Thoracic aorta (tissue), 2 donors: ENCODE data around the gene IGDCC3. TPM values are rescaled to one million over a fixed set of nuclear protein-coding genes. Genes with fewer than 3 reads are reported as not detected.
A peak's percentile ranks its signal among the peaks of the same experiment; 100 is the strongest.

ENCODE experiments used
- ATAC-seq: fragments of 150-250 bp; one replicate; pipeline ENCODE4 v1.8.0; 2017; ENCODE audit warnings: low read depth; ENCODE audit not compliant: insufficient number of reproducible peaks, low FRiP score
- DNase-seq: peaks from one replicate; pipeline ENCODE4 v3.0.0-alpha.2; 2020; ENCODE audit warnings: low spot score
- H3K27ac ChIP-seq, 2 donors: fragments of 200-600 bp; sonication (generic); 1 replicate in 1 of 2; 2 replicates in 1 of 2; pipeline ENCODE4 v1.5.1; 2016; ENCODE audit warnings: mild to moderate bottlenecking in 2 of 2, moderate library complexity in 2 of 2
- H3K27me3 ChIP-seq: fragments of 200-600 bp; sonication (generic); replicated peaks from 2 replicates; pipeline ENCODE4 v1.6.0; 2016; ENCODE audit warnings: mild to moderate bottlenecking; ENCODE audit not compliant: insufficient read depth
- H3K36me3 ChIP-seq: fragments of 200-600 bp; sonication (generic); one replicate; pipeline ENCODE4 v1.5.1; 2016
- H3K4me1 ChIP-seq, 2 donors: fragments of 200-600 bp; sonication (generic); 1 replicate in 1 of 2; 2 replicates in 1 of 2; pipeline versions ENCODE4 v1.5.1 to v1.6.0; 2016; ENCODE audit warnings: low read depth in 2 of 2, mild to moderate bottlenecking in 1 of 2; ENCODE audit not compliant: control insufficient read depth in 1 of 2
- H3K4me3 ChIP-seq: fragments of 200-600 bp; sonication (generic); 2 replicates; pipeline ENCODE4 v1.5.1; 2016; ENCODE audit warnings: mild to moderate bottlenecking
- H3K9me3 ChIP-seq: fragments of 200-600 bp; sonication (generic); 2 replicates; pipeline ENCODE4 v1.5.1; 2016
- CTCF ChIP-seq: fragments of 200-600 bp; sonication (generic); IDR thresholded peaks from one replicate; pipeline ENCODE4 v1.5.1; 2019; ENCODE audit warnings: antibody characterized with exemption
- total RNA-seq, 2 donors: library from RNA; depleted of rRNA; stranded (reverse); fragments of >200 nt; gene quantifications; one replicate each; pipeline versions ENCODE4 v1.1.0 to v1.2.3, GENCODE V29; 2016

IGDCC3 gene
- total RNA-seq, 2 donors from 2014 or later, result not detected

GRCh38 chr15:65386376-65386775 is 8.6 kb upstream of the IGDCC3 start:
- H3K27me3 ChIP-seq, result no peaks in the 10 kb centered on the region
- H3K4me1 ChIP-seq, result peaks cover 0 to 9% of the 10 kb centered on the region in 2 donors
- no peak for DNase-seq
- H3K9me3 ChIP-seq, result no peaks in the 10 kb centered on the region
- no peak overlapping the region for H3K4me3 ChIP-seq
- H3K36me3 ChIP-seq, result no peaks in the 10 kb centered on the region
- no peak for ATAC-seq
- no peak for TF ChIP-seq CTCF
- no peak overlapping the region for H3K27ac ChIP-seq

GRCh38 chr15:65385870-65386258 is 8.1 kb upstream of the IGDCC3 start:
- Histone ChIP-seq H3K27me3 (no peaks in the 10 kb centered on the region), H3K36me3 (no peaks in the 10 kb centered on the region), H3K4me3 (peak overlapping the region; percentile 61), H3K27ac (no peak overlapping the region), H3K4me1 (peaks cover 0 to 9% of the 10 kb centered on the region in 2 donors), H3K9me3 (no peaks in the 10 kb centered on the region)
- ATAC-seq, result no peak
- TF ChIP-seq CTCF, result peak; percentile 19
- DNase-seq, result no peak

GRCh38 chr15:65384895-65385869 is 7.4 kb upstream of the IGDCC3 start:
- Histone ChIP-seq H3K36me3 (no peaks in the 10 kb centered on the region), H3K4me1 (peaks cover 0 to 9% of the 10 kb centered on the region in 2 donors), H3K27me3 (no peaks in the 10 kb centered on the region), H3K27ac (no peak overlapping the region), H3K9me3 (no peaks in the 10 kb centered on the region), H3K4me3 (peak overlapping the region; percentile 61)
- ATAC-seq, result peak; percentile 59
- DNase-seq, result peak; percentile 51
- TF ChIP-seq CTCF, result peak; percentile 89

- DNase-seq, result no peak
- no peak for TF ChIP-seq CTCF
- ATAC-seq, result no peak
- Histone ChIP-seq H3K4me3 (peak overlapping the region; percentile 61), H3K27ac (no peak overlapping the region), H3K9me3 (no peaks in the 10 kb centered on the region), H3K36me3 (no peaks in the 10 kb centered on the region), H3K4me1 (peaks cover 0 to 9% of the 10 kb centered on the region in 2 donors), H3K27me3 (no peaks in the 10 kb centered on the region)
Measured at GRCh38 chr15:65384505-65384894, 6.7 kb upstream of the IGDCC3 start.

GRCh38 chr15:65383991-65384390 is 6.2 kb upstream of the IGDCC3 start:
- Histone ChIP-seq H3K36me3 (no peaks in the 10 kb centered on the region), H3K27me3 (no peaks in the 10 kb centered on the region), H3K4me3 (no peak overlapping the region), H3K4me1 (peaks cover 0 to 9% of the 10 kb centered on the region in 2 donors), H3K9me3 (no peaks in the 10 kb centered on the region), H3K27ac (no peak overlapping the region)
- DNase-seq, result no peak
- ATAC-seq, result no peak
- no peak for TF ChIP-seq CTCF
